Caco-2 (cell line): ENCODE results near the gene VRK2. TPM values are rescaled to one million over a fixed set of nuclear protein-coding genes. Genes with fewer than 3 reads are reported as not detected.

ENCODE experiments used
- BruUV-seq: library from RNA; stranded (reverse); fragments of 400-500 nt; replicated peaks from 2 replicates; lab custom pipeline; 2021; lab: Mats Ljungman, UMichigan
- CTCF ChIA-PET: fragments of 300-600 bp; sonication (Branson Sonifier 250); formaldehyde crosslinking; loops from one replicate; lab custom pipeline; 2022; ENCODE audit warnings: antibody characterized with exemption; lab: Charles Lee
- POLR2A ChIA-PET: fragments of 300-600 bp; sonication (Branson Sonifier 250); formaldehyde crosslinking; loops from one replicate; lab custom pipeline; 2022; ENCODE audit warnings: antibody characterized with exemption; lab: Charles Lee
- DNase-seq, 2 experiments: peaks; one replicate each; pipeline versions ENCODE4 v3.0.0 to v3.0.0-alpha.2; 2020 to 2022
- H3K27me3 ChIP-seq: replicated peaks from 2 replicates; pipeline ENCODE4 v1.6.0; 2011; ENCODE audit warnings: low read length; ENCODE audit not compliant: control insufficient read depth, insufficient read depth
- H3K36me3 ChIP-seq: 2 replicates; pipeline ENCODE4 v1.5.1; 2011; ENCODE audit warnings: low read length; ENCODE audit not compliant: control insufficient read depth, insufficient read depth
- H3K4me1 ChIP-seq: fragments of 250-450 bp; sonication (Bioruptor Pico); 2 replicates; pipeline ENCODE4 v1.5.1; 2020; ENCODE audit warnings: mild to moderate bottlenecking
- H3K4me3 ChIP-seq: 2 replicates; pipeline ENCODE4 v1.5.1; 2011; ENCODE audit warnings: low read depth, mild to moderate bottlenecking, control low read depth, low read length
- H3K9me3 ChIP-seq: fragments of 250-450 bp; sonication (Bioruptor Pico); 2 replicates; pipeline ENCODE4 v1.5.1; 2020; ENCODE audit warnings: mild to moderate bottlenecking, moderate library complexity
- H3K27ac Mint-ChIP-seq: one replicate; pipeline ENCODE4 v1.8.0; 2022; ENCODE audit warnings: mixed read lengths; ENCODE audit not compliant: unreplicated experiment
- H3K27me3 Mint-ChIP-seq: one replicate; pipeline ENCODE4 v1.8.0; 2022; ENCODE audit warnings: mixed read lengths; ENCODE audit not compliant: insufficient read depth, unreplicated experiment
- H3K36me3 Mint-ChIP-seq: one replicate; pipeline ENCODE4 v1.8.0; 2022; ENCODE audit warnings: mild to moderate bottlenecking, mixed read lengths; ENCODE audit not compliant: insufficient read depth, unreplicated experiment
- H3K4me1 Mint-ChIP-seq: one replicate; pipeline ENCODE4 v1.8.0; 2022; ENCODE audit warnings: low read depth, mixed read lengths; ENCODE audit not compliant: unreplicated experiment
- H3K4me3 Mint-ChIP-seq: one replicate; pipeline ENCODE4 v1.8.0; 2022; ENCODE audit warnings: mild to moderate bottlenecking, moderate library complexity, mixed read lengths; ENCODE audit not compliant: unreplicated experiment
- H3K9me3 Mint-ChIP-seq: one replicate; pipeline ENCODE4 v1.8.0; 2022; ENCODE audit warnings: mixed read lengths; ENCODE audit not compliant: unreplicated experiment
- intact Hi-C: fragments of 100-400 bp; cut with micrococcal nuclease; formaldehyde crosslinking; loops from one replicate; pipeline ENCODE4 v1.10.0; 2022; ENCODE audit not compliant: unreplicated experiment
- total RNA-seq: library from RNA; stranded (reverse); gene quantifications from 2 replicates; pipeline ENCODE4 v1.2.3, GENCODE V29; 2022
- TF ChIP-seq, protein P1 (sequence below), 2 experiments: fragments of 200-600 bp in 1 of 2; IDR thresholded peaks; 1 replicate in 1 of 2; 2 replicates in 1 of 2; pipeline versions ENCODE4 v1.5.1 to v1.8.0; 2011 to 2022; ENCODE audit warnings: antibody characterized with exemption in 1 of 2, control low read depth in 1 of 2, inconsistent platforms in 1 of 2, low read depth in 1 of 2, low read length in 1 of 2, mild to moderate bottlenecking in 1 of 2, moderate library complexity in 1 of 2; ENCODE audit not compliant: insufficient read depth in 1 of 2, severe bottlenecking in 1 of 2, unreplicated experiment in 1 of 2

Gene VRK2
- total RNA-seq, 1 experiment from 2014 or later, result 35.4 TPM

DNA sequence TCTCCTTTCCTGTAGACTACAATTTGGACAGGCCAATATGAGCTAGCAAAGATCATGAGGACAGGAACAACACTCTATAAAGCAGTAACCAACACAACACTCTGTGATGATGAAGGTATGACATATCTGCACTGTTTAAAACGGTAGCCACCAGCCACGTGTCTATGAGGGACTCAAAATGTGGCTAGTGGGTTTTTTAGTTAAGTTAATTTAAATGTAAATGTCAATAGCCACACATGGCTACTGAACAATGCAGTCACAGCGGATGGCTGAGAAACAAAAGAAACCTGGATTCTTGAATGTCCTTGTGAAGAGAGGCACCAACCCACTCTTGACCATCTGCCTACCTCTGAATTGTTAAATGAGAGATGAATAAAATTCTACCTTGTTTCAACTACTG is 160.6 kb downstream of the VRK2 start:
- Mint-ChIP-seq H3K27me3 (no peaks in the 10 kb centered on the region), H3K4me1 (no peaks in the 10 kb centered on the region), H3K4me3 (no peak overlapping the region), H3K36me3 (peaks cover 19% of the 10 kb centered on the region), H3K9me3 (peaks cover 9% of the 10 kb centered on the region), H3K27ac (no peak overlapping the region)
- Histone ChIP-seq H3K4me3 (no peak overlapping the region), H3K27me3 (no peaks in the 10 kb centered on the region), H3K9me3 (peaks cover 7% of the 10 kb centered on the region), H3K36me3 (peaks cover 2% of the 10 kb centered on the region; the same call in 1 of the 2 replicates), H3K4me1 (peaks cover 6% of the 10 kb centered on the region; the same call in 1 of the 2 replicates)
- BruUV-seq, result no TSS peak
- intact Hi-C loops, result no loop called here
- TF ChIP-seq, protein P1, sequence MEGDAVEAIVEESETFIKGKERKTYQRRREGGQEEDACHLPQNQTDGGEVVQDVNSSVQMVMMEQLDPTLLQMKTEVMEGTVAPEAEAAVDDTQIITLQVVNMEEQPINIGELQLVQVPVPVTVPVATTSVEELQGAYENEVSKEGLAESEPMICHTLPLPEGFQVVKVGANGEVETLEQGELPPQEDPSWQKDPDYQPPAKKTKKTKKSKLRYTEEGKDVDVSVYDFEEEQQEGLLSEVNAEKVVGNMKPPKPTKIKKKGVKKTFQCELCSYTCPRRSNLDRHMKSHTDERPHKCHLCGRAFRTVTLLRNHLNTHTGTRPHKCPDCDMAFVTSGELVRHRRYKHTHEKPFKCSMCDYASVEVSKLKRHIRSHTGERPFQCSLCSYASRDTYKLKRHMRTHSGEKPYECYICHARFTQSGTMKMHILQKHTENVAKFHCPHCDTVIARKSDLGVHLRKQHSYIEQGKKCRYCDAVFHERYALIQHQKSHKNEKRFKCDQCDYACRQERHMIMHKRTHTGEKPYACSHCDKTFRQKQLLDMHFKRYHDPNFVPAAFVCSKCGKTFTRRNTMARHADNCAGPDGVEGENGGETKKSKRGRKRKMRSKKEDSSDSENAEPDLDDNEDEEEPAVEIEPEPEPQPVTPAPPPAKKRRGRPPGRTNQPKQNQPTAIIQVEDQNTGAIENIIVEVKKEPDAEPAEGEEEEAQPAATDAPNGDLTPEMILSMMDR (IDR thresholded peaks at IDR 0.05; ENCODE audit: insufficient read depth in 1 of 2, low read depth in 1 of 2, low read length in 1 of 2, severe bottlenecking in 1 of 2, unreplicated experiment in 1 of 2), result no peak
- POLR2A ChIA-PET, result no interaction called here
- CTCF ChIA-PET, result no interaction called here
- no peak for DNase-seq

Other genes starting within 250 kb of the VRK2 start
- 30.2 and 34.3 TPM in 2 replicates for gene FANCL, start 194.5 kb downstream of the VRK2 start, total RNA-seq